Gastrocnemius medialis (tissue), 4 donors: ENCODE data around the gene COPS6. TPM values are rescaled to one million over a fixed set of nuclear protein-coding genes. Genes with fewer than 3 reads are reported as not detected.

Experiments used
- ATAC-seq, 2 donors: fragments of 150-250 bp; one replicate each; pipeline ENCODE4 v1.9.1; 2016
- DNase-seq, 2 donors: peaks; one replicate each; pipeline ENCODE4 v3.0.0-alpha.2; 2019
- H3K27ac ChIP-seq, 4 donors: fragments of 200-600 bp; sonication (generic); 1 replicate in 1 of 4; 2 replicates in 3 of 4; pipeline ENCODE4 v1.5.1; 2016 to 2018; ENCODE audit warnings: mild to moderate bottlenecking in 2 of 4, moderate library complexity in 1 of 4
- H3K27me3 ChIP-seq, 3 donors: fragments of 200-600 bp; sonication (generic) in 2 of 3; 1 replicate in 1 of 3; 2 replicates in 2 of 3; pipeline versions ENCODE4 v1.5.1 to v1.6.0; 2016 to 2019; ENCODE audit warnings: mild to moderate bottlenecking in 1 of 3, moderate library complexity in 1 of 3
- H3K36me3 ChIP-seq, 2 donors: fragments of 200-600 bp; sonication (generic) in 1 of 2; one replicate each; pipeline ENCODE4 v1.5.1; 2017 to 2018
- H3K4me1 ChIP-seq, 2 donors: fragments of 200-600 bp; sonication (generic) in 1 of 2; one replicate each; pipeline ENCODE4 v1.5.1; 2016 to 2017; ENCODE audit warnings: mild to moderate bottlenecking in 2 of 2
- H3K4me3 ChIP-seq, 4 donors: fragments of 200-600 bp; sonication (generic) in 3 of 4; 1 replicate in 1 of 4; 2 replicates in 3 of 4; pipeline ENCODE4 v1.5.1; 2016 to 2019; ENCODE audit warnings: mild to moderate bottlenecking in 2 of 4
- H3K9me3 ChIP-seq, 3 donors: fragments of 200-600 bp; sonication (generic) in 2 of 3; 1 replicate in 1 of 3; 2 replicates in 2 of 3; pipeline ENCODE4 v1.5.1; 2016 to 2019
- CTCF ChIP-seq, 5 experiments: fragments of 450-650 bp in 3 of 5; fragments of 200-600 bp in 2 of 5; sonication (generic) in 2 of 5; IDR thresholded peaks in 4 of 5; conservative IDR thresholded peaks in 1 of 5; 1 replicate in 4 of 5; 2 replicates in 1 of 5; pipeline ENCODE4 v1.5.1; 2016 to 2019; ENCODE audit warnings: antibody characterized with exemption in 5 of 5, mild to moderate bottlenecking in 3 of 5, moderate library complexity in 3 of 5
- POLR2A ChIP-seq, 2 donors: fragments of 450-650 bp; IDR thresholded peaks; one replicate each; pipeline ENCODE4 v1.6.1; 2017; ENCODE audit warnings: antibody characterized with exemption in 2 of 2, mild to moderate bottlenecking in 2 of 2, moderate library complexity in 2 of 2
- in situ Hi-C, 4 donors: fragments of 200-750 bp; cut with MboI; loops; one replicate each; pipeline versions ENCODE4 v1.15.0 to v1.8.0; 2017; ENCODE audit warnings: low sequenced_read_pairs in 4 of 4
- intact Hi-C: fragments of 100-400 bp; cut with DNase I; formaldehyde crosslinking; loops from one replicate; pipeline ENCODE4 v1.15.1; 2023; ENCODE audit warnings: low total_unique reads
- total RNA-seq, 4 donors: library from RNA; depleted of rRNA; stranded (reverse); fragments of >200 nt; gene quantifications; one replicate each; pipeline versions ENCODE4 v1.1.0 to v1.2.3, GENCODE V29; 2016

Gene COPS6
- total RNA-seq, 4 donors from 2014 or later, result 32.6 to 57.9 (median 39.4) TPM

- H3K27me3 ChIP-seq, result no peaks in the 10 kb centered on the region
- intact Hi-C loops (no loop called here), in situ Hi-C loops (no loop called here)
- peaks cover 13 to 14% of the 10 kb centered on the region in 2 donors for H3K4me1 ChIP-seq
- DNase-seq, result no peak
- H3K4me3 ChIP-seq, result no peak overlapping the region
- no peak for ATAC-seq
- H3K27ac ChIP-seq, result no peak overlapping the region
- TF ChIP-seq CTCF (IDR thresholded peaks at IDR 0.05 in 4 of 5, conservative IDR thresholded peaks at IDR 0.05 in 1 of 5) (no peak), POLR2A (IDR thresholded peaks at IDR 0.05) (no peak)
- no peaks in the 10 kb centered on the region for H3K9me3 ChIP-seq
- peaks cover 0 to 65% of the 10 kb centered on the region in 2 donors for H3K36me3 ChIP-seq
These were observed 2.8 kb downstream of the COPS6 start for GRCh38 chr7:100091411-100092181.

- peaks cover 0 to 79% of the 10 kb centered on the region in 2 donors for H3K36me3 ChIP-seq
- intact Hi-C loops, result no loop called here
- H3K4me1 ChIP-seq, result peaks cover 13% of the 10 kb centered on the region in 2 donors
- H3K27ac ChIP-seq, result peak overlapping the region in 1 of 4 donors; percentile 46
- no peaks in the 10 kb centered on the region for H3K9me3 ChIP-seq
- TF ChIP-seq CTCF (IDR thresholded peaks at IDR 0.05 in 4 of 5, conservative IDR thresholded peaks at IDR 0.05 in 1 of 5) (no peak), POLR2A (IDR thresholded peaks at IDR 0.05) (no peak)
- DNase-seq (no peak), ATAC-seq (no peak)
- no peak overlapping the region for H3K4me3 ChIP-seq
- H3K27me3 ChIP-seq, result no peaks in the 10 kb centered on the region
- in situ Hi-C loops, result no loop called here
These were observed 4.3 kb downstream of the COPS6 start for GRCh38 chr7:100093054-100093453.

GRCh38 chr7:100093498-100093897 is 4.7 kb downstream of the COPS6 start:
- H3K36me3 ChIP-seq, result peaks cover 0 to 84% of the 10 kb centered on the region in 2 donors
- peak overlapping the region in 1 of 4 donors; percentile 46 for H3K27ac ChIP-seq
- H3K4me3 ChIP-seq, result no peak overlapping the region
- peak in 1 of 2 donors; percentile 28 for DNase-seq
- no peak for ATAC-seq
- H3K9me3 ChIP-seq, result no peaks in the 10 kb centered on the region
- H3K27me3 ChIP-seq, result no peaks in the 10 kb centered on the region
- peaks cover 8% of the 10 kb centered on the region in 2 donors for H3K4me1 ChIP-seq
- intact Hi-C loops (no loop called here), in situ Hi-C loops (no loop called here)
- no peak for TF ChIP-seq POLR2A (IDR thresholded peaks at IDR 0.05)
- no peak for TF ChIP-seq CTCF (IDR thresholded peaks at IDR 0.05 in 4 of 5, conservative IDR thresholded peaks at IDR 0.05 in 1 of 5)

GRCh38 chr7:100093925-100094486 is 5.2 kb downstream of the COPS6 start:
- no peaks in the 10 kb centered on the region for H3K27me3 ChIP-seq
- no peak for TF ChIP-seq POLR2A (IDR thresholded peaks at IDR 0.05)
- TF ChIP-seq CTCF (IDR thresholded peaks at IDR 0.05 in 4 of 5, conservative IDR thresholded peaks at IDR 0.05 in 1 of 5), result no peak
- H3K4me3 ChIP-seq, result no peak overlapping the region
- in situ Hi-C loops (no loop called here), intact Hi-C loops (no loop called here)
- peaks cover 8% of the 10 kb centered on the region in 2 donors for H3K4me1 ChIP-seq
- H3K27ac ChIP-seq, result peak overlapping the region in 1 of 4 donors; percentile 46
- H3K9me3 ChIP-seq, result no peaks in the 10 kb centered on the region
- DNase-seq, result no peak
- H3K36me3 ChIP-seq, result peaks cover 0 to 89% of the 10 kb centered on the region in 2 donors
- ATAC-seq, result no peak
